Umbilical cord (tissue), 2 donors: Measurements from ENCODE around the gene ASCC3. TPM values are rescaled to one million over a fixed set of nuclear protein-coding genes. Genes with fewer than 3 reads are reported as not detected.

ENCODE experiments used
- DNase-seq: peaks from one replicate; pipeline ENCODE4 v3.0.0-alpha.2; 2015; ENCODE audit warnings: low spot score
- total RNA-seq: library from RNA; depleted of rRNA; stranded (reverse); fragments of >200 nt; gene quantifications from one replicate; pipeline ENCODE4 v1.2.3, GENCODE V29; 2014; ENCODE audit warnings: low replicate concordance; ENCODE audit not compliant: insufficient read depth

ASCC3 gene
- total RNA-seq, 1 donor from 2014 or later: 82.3 TPM

GRCh38 chr6:100467129-100468015, 413.8 kb downstream of the ASCC3 start:
- DNase-seq: no peak

GRCh38 chr6:100466410-100467128, 414.6 kb downstream of the ASCC3 start:
- no peak for DNase-seq

- DNase-seq: no peak
These were observed 415.3 kb downstream of the ASCC3 start for GRCh38 chr6:100465701-100466409.

- DNase-seq: peak; percentile 79
These were observed 416.0 kb downstream of the ASCC3 start, which contains the start of gene SIM1 for GRCh38 chr6:100464903-100465700. Gene SIM1 (minus strand): TSS chr6:100464921. CDS start chr6:100463468, 1,453 bp downstream.

GRCh38 chr6:100464162-100464851, 416.8 kb downstream of the ASCC3 start:
- no peak for DNase-seq

GRCh38 chr6:100463630-100464161, 417.4 kb downstream of the ASCC3 start:
- DNase-seq: no peak

- DNase-seq: no peak
These were observed 418.2 kb downstream of the ASCC3 start for GRCh38 chr6:100462706-100463629.

- DNase-seq: no peak
These were observed 419.0 kb downstream of the ASCC3 start for GRCh38 chr6:100461917-100462705.

- DNase-seq: no peak
These were observed 419.7 kb downstream of the ASCC3 start for GRCh38 chr6:100461278-100461916.

- no peak for DNase-seq
These were observed 420.4 kb downstream of the ASCC3 start for GRCh38 chr6:100460650-100461204.

- no peak for DNase-seq
These were observed 421.4 kb downstream of the ASCC3 start for GRCh38 chr6:100459592-100460184.

- DNase-seq: no peak
These were observed 422.1 kb downstream of the ASCC3 start for GRCh38 chr6:100458841-100459591.
